ENCODE data around the gene CDC6.

GRCh38 chr17:40251576-40251975 lies 36.1 kb upstream of the CDC6 start:
- TF ChIP-seq, protein P1, sequence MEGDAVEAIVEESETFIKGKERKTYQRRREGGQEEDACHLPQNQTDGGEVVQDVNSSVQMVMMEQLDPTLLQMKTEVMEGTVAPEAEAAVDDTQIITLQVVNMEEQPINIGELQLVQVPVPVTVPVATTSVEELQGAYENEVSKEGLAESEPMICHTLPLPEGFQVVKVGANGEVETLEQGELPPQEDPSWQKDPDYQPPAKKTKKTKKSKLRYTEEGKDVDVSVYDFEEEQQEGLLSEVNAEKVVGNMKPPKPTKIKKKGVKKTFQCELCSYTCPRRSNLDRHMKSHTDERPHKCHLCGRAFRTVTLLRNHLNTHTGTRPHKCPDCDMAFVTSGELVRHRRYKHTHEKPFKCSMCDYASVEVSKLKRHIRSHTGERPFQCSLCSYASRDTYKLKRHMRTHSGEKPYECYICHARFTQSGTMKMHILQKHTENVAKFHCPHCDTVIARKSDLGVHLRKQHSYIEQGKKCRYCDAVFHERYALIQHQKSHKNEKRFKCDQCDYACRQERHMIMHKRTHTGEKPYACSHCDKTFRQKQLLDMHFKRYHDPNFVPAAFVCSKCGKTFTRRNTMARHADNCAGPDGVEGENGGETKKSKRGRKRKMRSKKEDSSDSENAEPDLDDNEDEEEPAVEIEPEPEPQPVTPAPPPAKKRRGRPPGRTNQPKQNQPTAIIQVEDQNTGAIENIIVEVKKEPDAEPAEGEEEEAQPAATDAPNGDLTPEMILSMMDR (IDR thresholded peaks at IDR 0.05; ENCODE audit: extremely low read depth in 1 of 2, insufficient read depth in 1 of 2, low read depth in 1 of 2, low read length in 2 of 2): no peak
- no peak for TF ChIP-seq POLR2AphosphoS5 (IDR thresholded peaks at IDR 0.05; ENCODE audit: insufficient read depth, low read depth, low read length)
- TF ChIP-seq POLR2A (IDR thresholded peaks at IDR 0.05; ENCODE audit: low read depth, low read length): no peak
- TF ChIP-seq GATA2 (IDR thresholded peaks at IDR 0.05; ENCODE audit: insufficient read depth, insufficient read length, low read depth, low read length): no peak
- TF ChIP-seq EZH2 (IDR thresholded peaks at IDR 0.05; ENCODE audit: borderline replicate concordance, low read depth, low read length, severe bottlenecking): no peak

All from endothelial cell of umbilical vein (primary cell).